GM21360 (cell line): ENCODE results near the gene DAGLA.

ENCODE experiments used
- ATAC-seq: cut with Tn5 transposase; IDR thresholded peaks from one replicate; pipeline ENCODE4 v1.9.1; 2021; ENCODE audit warnings: mild to moderate bottlenecking, moderate library complexity; ENCODE audit not compliant: unreplicated experiment

Gene DAGLA

DNA sequence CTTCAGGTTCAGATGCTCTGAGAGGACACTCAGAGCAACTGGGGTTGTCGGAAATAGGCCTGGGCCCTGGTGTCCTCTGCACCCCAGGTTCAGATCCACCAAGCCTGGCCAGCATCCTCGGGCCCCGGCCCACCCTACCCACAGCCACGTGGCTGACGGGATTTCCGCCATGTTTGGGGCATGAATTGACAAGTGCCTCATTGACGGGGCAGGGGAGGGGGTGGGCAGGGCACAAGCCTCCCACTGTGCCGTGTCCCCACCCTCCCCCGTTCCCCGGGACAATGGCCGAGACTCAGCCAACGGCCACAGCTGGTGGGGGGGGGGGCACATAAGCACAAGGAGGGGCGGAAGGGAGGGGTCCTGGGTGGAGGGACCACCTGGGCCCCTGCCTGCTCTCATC is 80.8 kb downstream of the DAGLA start:
- no peak for ATAC-seq

GRCh38 chr11:61761440-61762222 is 81.4 kb downstream of the DAGLA start:
- no peak for ATAC-seq

GRCh38 chr11:61762223-61762615 is 82.0 kb downstream of the DAGLA start:
- ATAC-seq: no peak

GRCh38 chr11:61762798-61763197 is 82.6 kb downstream of the DAGLA start:
- no peak for ATAC-seq

DNA sequence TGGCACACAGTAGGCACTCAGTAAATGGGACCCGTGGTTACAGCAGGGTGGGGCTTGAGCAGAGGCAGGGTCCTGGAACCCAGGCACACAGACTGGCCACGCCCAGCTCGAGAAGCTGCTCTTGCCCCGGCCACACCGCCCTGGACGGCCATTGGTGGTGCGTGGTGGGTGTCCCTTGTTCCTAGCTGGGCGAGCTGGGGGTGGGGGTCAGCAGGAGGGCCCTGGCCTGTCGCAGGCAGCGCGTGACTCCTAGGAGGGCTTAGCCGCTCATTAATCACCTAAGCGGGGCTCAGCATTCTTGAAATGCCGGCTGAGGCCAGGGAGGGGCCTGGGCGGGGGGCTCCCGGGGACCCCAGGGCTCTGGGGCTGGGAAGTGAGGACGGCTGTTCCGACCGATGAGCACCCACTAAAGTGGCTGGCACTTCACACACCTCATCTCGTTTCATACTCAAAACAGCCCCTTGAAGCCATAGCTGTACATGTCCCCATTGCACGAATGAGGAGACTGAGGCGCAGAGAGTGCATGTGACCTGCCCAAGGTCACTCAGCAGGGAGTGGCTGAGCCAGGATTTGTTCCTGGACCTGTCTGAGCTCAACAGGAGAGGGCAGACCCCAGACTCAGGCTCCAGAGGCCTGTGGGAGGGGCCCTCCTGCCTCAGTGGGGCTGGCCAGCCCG is 83.9 kb downstream of the DAGLA start:
- ATAC-seq: no peak

- ATAC-seq: no peak
Measured at GRCh38 chr11:61764606-61765260, 84.5 kb downstream of the DAGLA start.

DNA sequence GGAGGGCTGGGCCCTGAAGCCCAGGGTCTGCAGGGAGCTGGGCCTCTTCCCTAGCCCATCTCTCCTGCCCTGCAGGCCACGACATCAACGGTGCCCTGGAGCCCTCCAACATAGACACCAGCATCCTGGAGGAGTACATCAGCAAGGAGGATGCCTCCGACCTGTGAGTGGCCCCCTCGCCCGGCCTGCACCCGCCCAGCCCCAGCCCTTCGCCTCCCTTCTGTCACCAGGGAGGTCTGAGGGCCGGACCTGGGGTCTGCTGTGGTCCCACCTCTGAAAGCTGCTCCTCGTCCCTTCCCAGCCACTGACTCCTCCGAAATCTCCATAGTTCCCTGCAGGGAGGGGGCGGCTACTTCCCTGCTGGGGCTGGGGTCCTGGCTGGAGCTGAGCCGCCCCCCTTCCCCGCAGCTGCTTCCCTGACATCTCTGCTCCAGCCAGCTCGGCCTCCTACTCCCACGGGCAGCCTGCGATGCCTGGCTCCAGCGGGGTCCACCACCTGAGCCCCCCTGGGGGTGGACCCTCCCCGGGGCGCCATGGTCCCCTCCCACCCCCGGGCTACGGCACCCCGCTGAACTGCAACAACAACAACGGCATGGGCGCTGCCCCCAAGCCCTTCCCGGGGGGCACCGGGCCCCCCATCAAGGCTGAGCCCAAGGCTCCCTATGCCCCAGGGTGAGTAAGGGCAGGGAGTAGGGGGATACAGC is 85.5 kb downstream of the DAGLA start:
- no peak for ATAC-seq

- no peak for ATAC-seq
Measured at GRCh38 chr11:61766353-61766841, 86.2 kb downstream of the DAGLA start.

DNA sequence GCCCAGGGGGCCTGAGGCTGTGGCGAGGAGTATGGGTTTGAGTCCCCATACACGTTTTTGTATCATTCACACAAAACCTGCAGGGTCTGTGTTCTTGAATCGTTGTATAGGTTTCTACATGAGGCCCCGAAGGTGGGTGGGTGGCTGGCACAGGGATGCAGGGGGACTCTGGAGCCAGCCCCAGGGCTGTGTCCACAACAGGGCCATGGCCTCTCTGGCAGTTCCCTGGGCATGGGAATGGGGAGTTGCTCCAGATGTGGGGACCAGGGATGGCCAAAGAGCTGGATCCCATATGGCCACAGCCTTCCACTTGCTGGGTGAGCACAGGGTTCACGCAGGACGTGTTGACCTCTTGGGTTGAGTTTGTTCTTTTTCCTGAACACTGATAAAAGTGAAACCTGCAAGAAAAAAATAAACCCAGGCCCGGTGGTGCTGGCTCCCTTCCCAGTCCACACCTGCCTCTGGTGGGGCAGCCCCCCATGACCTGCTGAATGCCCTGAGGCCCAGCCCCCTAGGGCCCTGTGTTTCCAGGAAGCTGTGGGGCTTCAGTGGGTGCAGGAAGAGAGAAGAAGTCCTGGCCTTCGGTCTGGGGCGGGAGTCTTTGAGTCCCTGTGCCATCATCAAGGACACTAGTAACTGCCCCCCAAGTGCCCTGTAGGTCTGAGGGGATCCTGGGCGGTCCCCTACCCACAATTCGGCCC is 88.3 kb downstream of the DAGLA start:
- no peak for ATAC-seq

GRCh38 chr11:61769169-61769920 is 89.2 kb downstream of the DAGLA start:
- no peak for ATAC-seq

GRCh38 chr11:61769946-61770683 is 89.9 kb downstream of the DAGLA start:
- ATAC-seq: no peak

DNA sequence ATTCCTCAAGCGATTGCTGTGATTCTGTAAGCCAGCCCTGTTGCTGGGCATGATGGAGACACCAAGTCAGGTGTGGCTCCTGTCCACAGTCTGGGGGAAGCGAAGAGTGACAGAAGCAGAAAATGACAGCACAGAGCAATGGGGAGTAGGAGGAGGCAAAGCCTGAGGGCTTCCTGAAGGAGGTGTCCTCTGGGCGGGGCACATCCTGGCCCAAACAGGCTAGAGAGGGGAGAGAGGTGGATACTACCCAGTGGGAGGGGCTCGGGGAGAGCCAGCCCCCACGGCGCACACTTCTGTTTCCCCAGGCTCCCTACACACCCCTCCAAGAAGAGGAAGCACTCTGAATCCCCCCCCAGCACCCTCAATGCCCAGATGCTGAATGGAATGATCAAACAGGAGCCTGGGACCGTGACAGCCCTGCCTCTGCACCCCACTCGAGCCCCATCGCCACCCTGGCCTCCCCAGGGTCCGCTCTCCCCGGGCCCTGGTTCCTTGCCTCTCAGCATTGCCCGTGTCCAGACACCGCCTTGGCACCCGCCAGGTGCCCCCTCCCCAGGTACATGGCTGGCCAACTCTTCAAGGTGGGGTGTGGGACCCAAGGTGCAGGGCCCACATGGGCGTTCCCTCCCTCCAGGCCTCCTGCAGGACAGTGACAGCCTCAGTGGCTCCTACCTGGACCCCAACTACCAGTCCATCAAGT is 91.2 kb downstream of the DAGLA start:
- no peak for ATAC-seq

DNA sequence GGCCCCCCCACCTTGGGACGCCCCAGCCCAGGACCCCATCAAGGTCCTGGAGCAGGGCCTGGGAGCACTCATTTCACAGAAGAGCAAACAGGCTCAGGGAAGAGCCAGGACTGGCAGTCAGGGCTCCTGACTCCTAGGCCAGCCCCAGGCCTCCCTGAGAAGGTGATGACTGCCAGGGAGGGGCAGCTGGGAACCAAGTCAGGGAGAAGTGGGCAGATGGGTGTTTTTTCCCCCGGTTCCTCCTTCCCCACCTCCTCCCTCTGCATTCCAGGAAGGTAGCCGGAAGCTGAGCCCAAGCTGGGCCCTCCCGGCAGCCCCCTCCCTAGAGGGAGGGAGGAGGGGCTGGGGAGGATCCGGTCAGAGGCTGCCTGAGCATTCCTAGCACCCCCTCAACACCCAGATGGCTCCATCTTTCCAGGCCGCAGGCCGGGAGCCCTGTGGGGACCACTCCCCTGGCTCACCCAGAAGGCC is 91.8 kb downstream of the DAGLA start:
- no peak for ATAC-seq

- ATAC-seq: no peak
Measured at GRCh38 chr11:61773356-61773755, 93.2 kb downstream of the DAGLA start.

DNA sequence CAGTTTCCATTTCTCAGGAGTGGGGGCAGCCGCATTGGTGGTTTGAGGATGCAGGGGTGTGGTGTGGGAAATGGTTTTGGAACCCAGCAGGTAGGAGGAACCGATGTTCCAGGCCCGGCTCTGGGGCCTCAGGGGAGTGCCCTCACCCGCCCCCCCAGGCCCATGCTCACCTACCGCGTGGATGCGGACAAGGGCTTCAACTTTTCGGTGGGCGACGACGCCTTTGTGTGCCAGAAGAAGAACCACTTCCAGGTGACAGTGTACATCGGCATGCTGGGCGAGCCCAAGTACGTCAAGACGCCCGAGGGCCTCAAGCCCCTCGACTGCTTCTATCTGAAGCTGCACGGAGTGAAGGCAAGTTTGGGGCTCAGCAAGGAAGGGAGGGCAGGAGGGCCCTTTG is 93.6 kb downstream of the DAGLA start:
- ATAC-seq: no peak

DNA sequence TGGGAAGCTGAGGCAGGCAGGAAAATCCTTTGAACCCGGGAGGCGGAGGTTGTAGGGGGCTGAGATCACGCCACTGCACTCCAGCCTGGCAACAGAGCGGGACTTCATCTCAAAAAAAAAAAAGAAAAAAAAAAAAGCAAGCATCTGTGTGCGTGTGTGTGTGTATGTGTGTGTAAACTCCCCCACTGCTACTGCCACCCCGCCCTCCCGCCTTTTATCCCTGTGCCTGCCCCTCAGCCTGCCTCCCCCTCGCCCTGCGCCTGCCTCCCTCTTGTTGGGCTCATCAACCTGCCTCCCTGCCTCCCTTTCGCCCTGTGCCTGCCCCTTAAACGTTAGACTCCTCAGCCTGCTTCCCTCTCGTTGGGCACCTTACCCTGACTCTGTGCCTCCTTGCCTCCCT is 94.2 kb downstream of the DAGLA start:
- ATAC-seq: no peak

DNA sequence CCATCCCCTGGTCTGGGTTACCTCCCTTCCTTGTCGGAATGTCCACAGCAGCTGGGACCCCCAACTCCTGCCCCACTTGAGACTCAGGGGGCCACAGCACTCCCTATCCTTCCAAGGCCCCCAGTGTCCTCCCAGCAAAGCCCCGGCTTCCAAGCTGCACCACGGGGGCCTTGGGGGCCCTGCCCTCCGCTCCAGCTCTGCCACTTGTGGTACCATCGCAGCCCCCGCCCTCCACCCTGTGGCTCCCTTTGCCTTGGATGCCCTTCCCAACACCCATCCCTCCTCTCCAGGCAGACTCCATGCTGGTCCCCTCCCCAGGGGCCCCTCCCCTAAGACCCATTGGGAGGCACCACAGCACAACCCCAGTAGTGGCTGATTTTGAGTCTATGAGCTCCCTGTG is 94.9 kb downstream of the DAGLA start:
- ATAC-seq: no peak
